ENCODE results near the gene L2HGDH.

DNA sequence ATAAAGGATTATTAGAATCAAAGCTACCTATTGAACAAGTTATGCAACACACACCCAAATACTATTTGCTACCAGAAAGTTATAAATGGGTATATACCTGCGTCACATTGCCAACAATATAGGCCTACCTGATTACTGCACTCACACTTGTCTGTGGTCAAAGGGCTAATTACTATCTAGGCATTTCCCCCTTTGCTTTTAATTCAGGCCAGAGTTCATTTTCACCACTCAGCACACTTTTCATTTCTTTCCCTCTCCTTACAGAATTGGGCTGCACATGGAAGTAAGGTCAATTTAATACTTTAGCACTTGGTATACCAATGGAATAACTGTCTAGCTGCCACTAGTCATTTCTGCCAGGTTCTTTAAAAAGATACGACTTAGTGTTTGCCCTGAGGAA, 82.3 kb downstream of the L2HGDH start:
- TF ChIP-seq EZH2 (IDR thresholded peaks at IDR 0.05; ENCODE audit: low read length), result no peak
- TF ChIP-seq, protein P1, sequence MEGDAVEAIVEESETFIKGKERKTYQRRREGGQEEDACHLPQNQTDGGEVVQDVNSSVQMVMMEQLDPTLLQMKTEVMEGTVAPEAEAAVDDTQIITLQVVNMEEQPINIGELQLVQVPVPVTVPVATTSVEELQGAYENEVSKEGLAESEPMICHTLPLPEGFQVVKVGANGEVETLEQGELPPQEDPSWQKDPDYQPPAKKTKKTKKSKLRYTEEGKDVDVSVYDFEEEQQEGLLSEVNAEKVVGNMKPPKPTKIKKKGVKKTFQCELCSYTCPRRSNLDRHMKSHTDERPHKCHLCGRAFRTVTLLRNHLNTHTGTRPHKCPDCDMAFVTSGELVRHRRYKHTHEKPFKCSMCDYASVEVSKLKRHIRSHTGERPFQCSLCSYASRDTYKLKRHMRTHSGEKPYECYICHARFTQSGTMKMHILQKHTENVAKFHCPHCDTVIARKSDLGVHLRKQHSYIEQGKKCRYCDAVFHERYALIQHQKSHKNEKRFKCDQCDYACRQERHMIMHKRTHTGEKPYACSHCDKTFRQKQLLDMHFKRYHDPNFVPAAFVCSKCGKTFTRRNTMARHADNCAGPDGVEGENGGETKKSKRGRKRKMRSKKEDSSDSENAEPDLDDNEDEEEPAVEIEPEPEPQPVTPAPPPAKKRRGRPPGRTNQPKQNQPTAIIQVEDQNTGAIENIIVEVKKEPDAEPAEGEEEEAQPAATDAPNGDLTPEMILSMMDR (optimal IDR thresholded peaks at IDR 0.05 in 1 of 3, IDR thresholded peaks at IDR 0.05 in 1 of 3, conservative IDR thresholded peaks at IDR 0.05 in 1 of 3; ENCODE audit: extremely low read depth in 1 of 3, insufficient read depth in 2 of 3, low read length in 3 of 3), result no peak

All from keratinocyte (primary cell).